ENCODE measurements around the gene HOXA6.
A peak's percentile ranks its signal among the peaks of the same experiment; 100 is the strongest.

HOXA6 gene

DNA sequence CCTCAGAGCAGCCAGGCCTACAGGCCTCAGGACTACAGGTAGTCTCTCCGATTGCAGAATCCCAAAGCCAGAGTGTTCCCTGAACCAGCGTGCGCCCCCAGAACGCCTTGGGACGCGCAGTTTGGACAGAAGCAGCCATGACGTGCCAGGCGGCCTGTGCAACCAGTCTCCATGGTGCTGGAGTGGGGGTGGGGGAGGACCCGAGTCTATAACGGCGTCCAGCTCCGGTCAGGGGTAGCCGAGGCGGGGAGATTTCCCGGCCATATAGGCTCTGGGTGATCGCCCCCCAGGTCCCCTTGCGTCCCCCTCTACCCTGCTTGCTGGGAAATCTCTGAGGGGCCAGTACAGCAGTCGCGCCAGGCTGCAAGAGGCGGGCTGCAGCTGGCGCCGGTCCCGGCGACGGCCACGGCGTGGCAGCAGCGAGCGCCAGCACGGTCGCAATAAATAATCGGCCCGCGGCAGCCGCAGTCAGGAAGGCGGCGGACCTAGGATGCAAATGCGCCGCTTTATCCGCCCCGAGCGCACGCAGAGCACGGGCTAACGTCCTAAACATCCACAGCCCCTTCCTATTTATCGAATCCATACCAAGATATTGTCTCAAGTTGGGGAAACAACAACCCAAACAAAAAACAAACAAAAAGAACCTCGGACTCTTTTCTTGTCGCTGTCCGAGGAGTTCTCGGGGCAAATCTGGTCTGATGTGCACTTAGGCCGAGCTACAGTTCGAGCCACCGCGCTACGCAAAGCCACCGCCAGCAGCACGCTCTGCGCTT is 3.2 kb upstream of the HOXA6 start:
- H3K9me3 ChIP-seq (ENCODE audit: control insufficient read depth in 5 of 5, low read length in 5 of 5) = no peaks in the 10 kb centered on the region
- peaks cover 0 to 4% (median 0%) of the 10 kb centered on the region in 5 donors for H3K36me3 ChIP-seq (ENCODE audit: control insufficient read depth in 5 of 5, insufficient read depth in 5 of 5, low read length in 5 of 5)
- H3K27me3 ChIP-seq (ENCODE audit: control insufficient read depth in 5 of 5, insufficient read depth in 4 of 5, low read length in 5 of 5) = peaks cover 0 to 23% (median 0%) of the 10 kb centered on the region in 5 donors
- H3K4me1 ChIP-seq (ENCODE audit: control insufficient read depth in 5 of 5, insufficient read depth in 5 of 5, low read length in 5 of 5) = peaks cover 13 to 95% (median 85%) of the 10 kb centered on the region in 5 donors
- H3K4me3 ChIP-seq (ENCODE audit: low read depth in 1 of 5, low read length in 5 of 5) = peak overlapping the region; percentile 77 to 95 (median 90)
- peak overlapping the region; percentile 26 to 95 (median 71) for H3K9ac ChIP-seq (ENCODE audit: low read length in 5 of 5)
- peak overlapping the region; percentile 95 for H3K27ac ChIP-seq (ENCODE audit: low read depth, low read length)

DNA sequence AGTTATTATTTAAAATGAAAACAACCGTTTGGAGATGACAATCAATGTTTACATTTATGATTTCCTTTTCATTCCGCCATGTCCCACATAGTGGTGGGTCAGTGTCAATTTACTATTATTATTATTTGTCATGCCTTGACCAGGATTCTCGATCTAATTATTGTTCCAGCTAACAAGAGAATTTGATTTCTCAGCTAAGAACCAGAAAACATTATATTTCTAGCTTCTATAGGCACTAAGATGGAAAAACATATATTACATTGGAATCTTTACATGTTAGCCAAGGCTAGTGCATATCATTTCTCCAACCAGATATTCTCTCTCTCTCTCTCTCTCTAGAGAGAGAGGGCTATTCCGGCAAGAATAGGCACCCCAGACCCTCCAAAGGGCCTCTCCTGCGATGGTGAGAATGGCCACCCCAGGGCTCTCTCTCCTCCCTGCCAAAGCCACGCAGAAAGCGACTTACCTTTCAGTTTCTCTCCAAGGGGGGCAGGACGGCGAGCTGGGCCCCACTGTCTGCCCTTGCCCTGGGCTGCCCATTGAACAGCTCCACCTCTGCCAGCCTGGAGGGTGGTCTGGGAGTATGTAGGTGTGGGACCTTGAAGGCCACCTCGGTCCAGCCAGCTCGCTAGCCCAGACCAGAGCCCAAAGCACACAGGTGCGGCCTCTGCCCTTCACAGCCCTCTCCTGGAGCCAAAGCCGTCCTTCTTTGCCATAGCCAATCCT is 2.4 kb upstream of the HOXA6 start:
- Histone ChIP-seq H3K9ac (ENCODE audit: low read length in 5 of 5) (peak overlapping the region; percentile 48 to 95 (median 71)), H3K9me3 (ENCODE audit: control insufficient read depth in 5 of 5, low read length in 5 of 5) (no peaks in the 10 kb centered on the region), H3K36me3 (ENCODE audit: control insufficient read depth in 5 of 5, insufficient read depth in 5 of 5, low read length in 5 of 5) (peaks cover 0 to 11% (median 7%) of the 10 kb centered on the region in 5 donors), H3K27ac (ENCODE audit: low read depth, low read length) (peak overlapping the region; percentile 95), H3K4me3 (ENCODE audit: low read depth in 1 of 5, low read length in 5 of 5) (peak overlapping the region; percentile 77 to 95 (median 90)), H3K27me3 (ENCODE audit: control insufficient read depth in 5 of 5, insufficient read depth in 4 of 5, low read length in 5 of 5) (peaks cover 0 to 18% (median 0%) of the 10 kb centered on the region in 5 donors), H3K4me1 (ENCODE audit: control insufficient read depth in 5 of 5, insufficient read depth in 5 of 5, low read length in 5 of 5) (peaks cover 13 to 95% (median 83%) of the 10 kb centered on the region in 5 donors)

DNA sequence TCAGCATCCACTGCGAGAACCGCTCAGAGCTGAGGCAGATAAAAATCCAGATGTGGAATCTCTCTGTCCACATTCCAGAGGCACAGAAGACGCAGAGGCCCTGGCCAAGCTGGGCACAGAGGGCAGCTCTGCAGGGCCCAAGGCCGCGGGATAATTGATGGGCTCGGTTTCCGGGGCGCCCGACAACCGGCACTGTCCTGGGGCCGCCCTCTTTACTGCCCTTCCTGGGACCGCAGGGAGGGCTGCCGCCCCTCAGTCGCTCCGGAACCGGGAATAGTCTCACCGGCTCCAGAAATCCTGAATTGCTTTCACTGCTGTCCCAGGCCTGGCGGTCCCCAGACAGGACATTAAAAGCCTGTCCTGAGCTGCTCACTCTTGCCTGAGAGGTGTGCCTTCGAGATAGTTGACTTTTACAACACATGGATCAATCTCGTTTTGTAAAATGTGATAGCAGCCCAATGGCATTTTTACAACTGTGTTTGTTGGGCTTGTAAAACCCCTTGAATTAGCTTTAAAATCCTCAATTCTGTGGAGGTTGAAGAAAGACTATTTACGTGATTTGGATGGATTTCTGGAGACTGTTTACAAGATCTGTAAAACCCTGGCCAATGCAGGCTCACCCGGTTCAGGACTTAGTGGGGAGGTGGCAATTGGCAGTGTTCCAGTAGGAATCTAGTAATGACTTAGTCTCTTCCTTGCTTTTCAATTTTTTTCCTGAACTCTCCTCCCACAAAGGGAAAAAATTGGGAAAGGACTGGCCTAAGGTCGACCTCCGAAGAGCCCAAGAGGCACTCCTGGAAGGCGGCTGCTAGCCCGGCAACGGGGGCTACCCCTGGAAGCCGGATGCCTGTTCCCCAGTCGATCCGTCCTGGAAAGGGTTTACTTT is 1.4 kb upstream of the HOXA6 start:
- Histone ChIP-seq H3K4me1 (ENCODE audit: control insufficient read depth in 5 of 5, insufficient read depth in 5 of 5, low read length in 5 of 5) (peaks cover 13 to 94% (median 89%) of the 10 kb centered on the region in 5 donors), H3K9ac (ENCODE audit: low read length in 5 of 5) (peak overlapping the region; percentile 43 to 78 (median 71)), H3K27ac (ENCODE audit: low read depth, low read length) (peak overlapping the region; percentile 95), H3K9me3 (ENCODE audit: control insufficient read depth in 5 of 5, low read length in 5 of 5) (no peaks in the 10 kb centered on the region), H3K36me3 (ENCODE audit: control insufficient read depth in 5 of 5, insufficient read depth in 5 of 5, low read length in 5 of 5) (peaks cover 0 to 19% (median 16%) of the 10 kb centered on the region in 5 donors), H3K27me3 (ENCODE audit: control insufficient read depth in 5 of 5, insufficient read depth in 4 of 5, low read length in 5 of 5) (peaks cover 0 to 18% (median 0%) of the 10 kb centered on the region in 5 donors), H3K4me3 (ENCODE audit: low read depth in 1 of 5, low read length in 5 of 5) (peak overlapping the region; percentile 63 to 92 (median 89))

DNA sequence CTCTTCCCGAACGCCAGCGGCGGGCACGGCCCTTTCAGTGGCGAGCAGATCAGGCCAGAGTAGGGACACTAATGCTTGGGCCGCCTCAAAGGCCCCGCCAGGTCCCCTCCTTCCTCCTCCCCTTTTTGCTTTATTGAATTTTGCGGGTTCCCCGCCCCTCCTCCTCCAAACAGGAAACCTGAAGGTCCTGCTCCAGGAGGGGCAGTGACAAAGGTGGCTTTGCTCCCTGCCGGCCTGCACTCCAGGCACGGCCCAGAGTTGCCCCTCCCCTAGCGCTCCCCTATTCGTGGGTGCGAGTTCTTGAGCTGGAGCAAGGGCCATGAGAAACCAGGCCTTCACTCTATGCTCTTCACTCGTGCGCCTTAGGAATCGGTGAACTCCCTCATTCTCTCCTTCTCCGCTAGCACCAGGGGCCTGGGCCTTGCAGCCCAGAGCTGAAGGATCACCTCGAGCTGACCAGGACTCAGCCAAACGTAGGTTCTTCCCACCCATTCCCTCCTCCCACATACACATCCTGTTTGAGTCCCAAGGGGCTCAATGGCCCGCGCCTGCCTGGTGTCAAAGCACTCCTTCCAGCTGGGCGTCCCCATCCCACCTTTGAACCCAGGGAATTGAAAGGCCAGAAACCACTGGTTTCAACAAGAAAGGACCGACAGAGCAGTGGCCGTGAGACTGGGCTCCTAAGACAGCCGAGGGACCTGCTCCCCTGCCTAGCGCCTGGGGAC is 619 bp upstream of the HOXA6 start:
- Histone ChIP-seq H3K9ac (ENCODE audit: low read length in 5 of 5) (peak overlapping the region; percentile 44 to 78 (median 58)), H3K36me3 (ENCODE audit: control insufficient read depth in 5 of 5, insufficient read depth in 5 of 5, low read length in 5 of 5) (peaks cover 0 to 22% (median 16%) of the 10 kb centered on the region in 5 donors), H3K4me1 (ENCODE audit: control insufficient read depth in 5 of 5, insufficient read depth in 5 of 5, low read length in 5 of 5) (peaks cover 13 to 91% (median 88%) of the 10 kb centered on the region in 5 donors), H3K27me3 (ENCODE audit: control insufficient read depth in 5 of 5, insufficient read depth in 4 of 5, low read length in 5 of 5) (peaks cover 0 to 13% (median 0%) of the 10 kb centered on the region in 5 donors), H3K9me3 (ENCODE audit: control insufficient read depth in 5 of 5, low read length in 5 of 5) (no peaks in the 10 kb centered on the region), H3K27ac (ENCODE audit: low read depth, low read length) (peak overlapping the region; percentile 95), H3K4me3 (ENCODE audit: low read depth in 1 of 5, low read length in 5 of 5) (peak overlapping the region; percentile 63 to 92 (median 89))

DNA sequence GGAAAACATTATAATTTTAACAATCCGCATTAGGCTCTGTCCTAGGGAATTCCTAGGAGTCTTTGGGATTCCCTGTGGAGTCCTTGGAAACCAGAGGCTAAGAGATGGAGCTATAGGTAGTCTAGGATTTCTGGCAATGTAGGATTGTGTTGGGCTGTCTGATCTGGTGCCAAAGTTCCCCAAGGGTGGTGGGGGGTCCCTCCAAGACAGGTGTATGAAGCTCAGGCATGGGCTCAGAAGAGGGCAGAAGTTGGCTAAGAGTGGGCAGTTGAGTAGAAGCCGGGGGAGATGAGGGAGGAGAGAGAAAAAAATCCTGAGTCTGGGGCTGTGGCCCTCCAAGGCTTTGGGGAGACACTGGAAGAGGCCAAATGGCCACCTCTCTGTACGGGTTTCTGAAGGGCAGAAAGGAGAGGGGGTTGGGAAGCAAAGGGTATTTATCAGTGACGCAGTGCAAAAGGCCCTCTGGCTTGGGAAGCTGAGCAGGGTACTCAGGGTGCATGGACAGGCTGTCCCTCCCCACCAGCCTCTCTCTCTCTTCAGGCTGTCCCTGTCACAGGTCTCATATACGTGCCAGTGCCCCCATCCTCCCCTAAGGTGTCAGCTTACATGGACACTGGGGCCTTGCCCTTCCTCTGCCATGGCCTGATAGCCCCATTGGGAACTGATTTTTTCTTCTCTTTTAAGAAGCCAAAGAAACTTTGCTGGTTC is 929 bp downstream of the HOXA6 start:
- H3K4me1 ChIP-seq (ENCODE audit: control insufficient read depth in 5 of 5, insufficient read depth in 5 of 5, low read length in 5 of 5) = peaks cover 11 to 91% (median 87%) of the 10 kb centered on the region in 5 donors
- peaks cover 0 to 22% (median 16%) of the 10 kb centered on the region in 5 donors for H3K36me3 ChIP-seq (ENCODE audit: control insufficient read depth in 5 of 5, insufficient read depth in 5 of 5, low read length in 5 of 5)
- H3K9me3 ChIP-seq (ENCODE audit: control insufficient read depth in 5 of 5, low read length in 5 of 5) = no peaks in the 10 kb centered on the region
- H3K27ac ChIP-seq (ENCODE audit: low read depth, low read length) = peak overlapping the region; percentile 95
- H3K27me3 ChIP-seq (ENCODE audit: control insufficient read depth in 5 of 5, insufficient read depth in 4 of 5, low read length in 5 of 5) = peaks cover 0 to 7% (median 0%) of the 10 kb centered on the region in 5 donors
- H3K4me3 ChIP-seq (ENCODE audit: low read depth in 1 of 5, low read length in 5 of 5) = peak overlapping the region; percentile 62 to 90 (median 65)
- peak overlapping the region in 4 of 5 donors; percentile 41 to 74 (median 61) for H3K9ac ChIP-seq (ENCODE audit: low read length in 5 of 5)

DNA sequence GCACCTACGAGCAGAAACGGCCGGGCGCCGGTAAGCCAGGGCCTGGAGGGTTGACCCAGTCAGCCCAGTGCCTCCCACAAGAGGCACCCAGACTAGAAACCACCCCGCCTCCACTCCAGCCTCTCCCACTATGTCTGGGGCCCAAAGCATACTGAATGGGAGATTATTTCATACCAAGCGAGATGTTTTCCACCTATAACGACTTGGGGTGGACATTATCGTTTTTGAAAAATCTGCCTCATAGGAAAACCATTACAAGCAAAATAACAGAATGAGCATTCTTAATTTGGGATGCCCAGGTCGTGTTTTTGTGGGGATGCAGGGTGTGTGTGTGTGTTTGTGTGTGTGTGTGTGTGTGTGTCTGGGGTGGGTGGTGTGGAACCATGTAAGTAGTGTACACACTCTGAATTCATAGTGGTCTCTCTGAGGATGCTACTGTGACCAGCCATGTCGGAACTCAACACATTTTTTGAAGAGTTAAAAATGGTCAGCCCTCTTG is 1.6 kb downstream of the HOXA6 start:
- peak overlapping the region; percentile 95 for H3K27ac ChIP-seq (ENCODE audit: low read depth, low read length)
- peaks cover 9 to 88% (median 87%) of the 10 kb centered on the region in 5 donors for H3K4me1 ChIP-seq (ENCODE audit: control insufficient read depth in 5 of 5, insufficient read depth in 5 of 5, low read length in 5 of 5)
- H3K9me3 ChIP-seq (ENCODE audit: control insufficient read depth in 5 of 5, low read length in 5 of 5) = no peaks in the 10 kb centered on the region
- peak overlapping the region in 2 of 5 donors; percentile 36 to 37 for H3K4me3 ChIP-seq (ENCODE audit: low read depth in 1 of 5, low read length in 5 of 5)
- peaks cover 4 to 25% (median 16%) of the 10 kb centered on the region in 5 donors for H3K36me3 ChIP-seq (ENCODE audit: control insufficient read depth in 5 of 5, insufficient read depth in 5 of 5, low read length in 5 of 5)
- peak overlapping the region in 1 of 5 donors; percentile 8 for H3K9ac ChIP-seq (ENCODE audit: low read length in 5 of 5)
- H3K27me3 ChIP-seq (ENCODE audit: control insufficient read depth in 5 of 5, insufficient read depth in 4 of 5, low read length in 5 of 5) = peaks cover 0 to 4% (median 0%) of the 10 kb centered on the region in 5 donors

DNA sequence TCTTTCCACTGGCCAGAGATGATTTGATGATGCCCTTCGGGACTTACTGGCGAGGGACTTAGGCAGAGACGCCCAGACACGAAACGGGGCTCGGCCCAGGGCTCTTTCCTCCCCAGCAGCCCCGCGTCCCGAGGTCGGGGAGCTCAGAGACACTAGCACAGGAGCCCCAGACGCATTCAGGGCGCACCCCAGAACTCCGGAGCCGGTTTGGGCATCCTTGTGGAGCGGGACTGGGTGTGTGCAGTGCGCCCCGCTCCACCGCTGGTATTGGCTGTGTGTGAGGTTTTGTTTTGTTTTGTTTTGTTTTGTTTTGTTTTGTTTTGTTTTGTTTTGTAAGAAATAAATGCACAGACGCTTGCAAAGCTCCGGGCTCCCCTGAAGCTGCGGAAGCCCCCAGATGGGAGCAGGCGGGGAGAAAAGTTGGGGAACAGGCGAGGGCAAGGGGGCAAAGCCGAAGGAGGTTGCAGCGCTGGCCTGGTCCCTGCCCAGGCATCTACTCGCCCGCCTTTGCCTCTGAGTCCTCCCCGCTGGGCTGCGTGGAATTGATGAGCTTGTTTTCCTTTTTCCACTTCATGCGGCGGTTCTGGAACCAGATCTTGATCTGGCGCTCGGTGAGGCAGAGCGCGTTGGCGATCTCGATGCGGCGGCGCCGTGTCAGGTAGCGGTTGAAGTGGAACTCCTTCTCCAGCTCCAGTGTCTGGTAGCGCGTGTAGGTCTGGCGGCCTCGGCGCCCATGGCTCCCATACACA is 2.2 kb downstream of the HOXA6 start:
- H3K4me3 ChIP-seq (ENCODE audit: low read depth in 1 of 5, low read length in 5 of 5) = peak overlapping the region in 3 of 5 donors; percentile 24 to 37 (median 36)
- peaks cover 9 to 89% (median 86%) of the 10 kb centered on the region in 5 donors for H3K4me1 ChIP-seq (ENCODE audit: control insufficient read depth in 5 of 5, insufficient read depth in 5 of 5, low read length in 5 of 5)
- H3K9ac ChIP-seq (ENCODE audit: low read length in 5 of 5) = peak overlapping the region in 2 of 5 donors; percentile 10 to 35
- peaks cover 4 to 25% (median 16%) of the 10 kb centered on the region in 5 donors for H3K36me3 ChIP-seq (ENCODE audit: control insufficient read depth in 5 of 5, insufficient read depth in 5 of 5, low read length in 5 of 5)
- peak overlapping the region; percentile 95 for H3K27ac ChIP-seq (ENCODE audit: low read depth, low read length)
- peaks cover 0 to 4% (median 0%) of the 10 kb centered on the region in 5 donors for H3K27me3 ChIP-seq (ENCODE audit: control insufficient read depth in 5 of 5, insufficient read depth in 4 of 5, low read length in 5 of 5)
- no peaks in the 10 kb centered on the region for H3K9me3 ChIP-seq (ENCODE audit: control insufficient read depth in 5 of 5, low read length in 5 of 5)

DNA sequence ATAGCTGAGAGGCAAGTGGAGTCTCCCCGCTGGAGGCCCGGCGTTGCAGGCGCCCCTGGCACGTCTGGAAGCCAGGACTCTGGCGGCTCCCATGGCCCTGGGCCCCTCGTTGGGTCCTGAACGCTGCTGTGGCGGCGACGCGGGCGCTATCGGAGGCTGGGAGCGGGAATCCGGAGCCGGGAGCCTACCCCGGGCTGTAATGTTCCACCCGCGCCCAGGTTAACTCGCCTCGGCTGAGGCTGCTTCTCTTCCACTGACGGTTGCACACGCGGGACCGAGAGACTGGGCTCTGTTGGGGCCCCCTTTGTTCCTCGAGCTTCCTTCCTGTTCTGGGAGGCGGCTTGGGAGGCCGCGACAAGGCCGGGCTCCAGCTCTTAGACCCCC is 2.8 kb downstream of the HOXA6 start:
- Histone ChIP-seq H3K4me1 (ENCODE audit: control insufficient read depth in 5 of 5, insufficient read depth in 5 of 5, low read length in 5 of 5) (peaks cover 11 to 89% (median 86%) of the 10 kb centered on the region in 5 donors), H3K9me3 (ENCODE audit: control insufficient read depth in 5 of 5, low read length in 5 of 5) (no peaks in the 10 kb centered on the region), H3K36me3 (ENCODE audit: control insufficient read depth in 5 of 5, insufficient read depth in 5 of 5, low read length in 5 of 5) (peaks cover 4 to 25% (median 16%) of the 10 kb centered on the region in 5 donors), H3K4me3 (ENCODE audit: low read depth in 1 of 5, low read length in 5 of 5) (peak overlapping the region in 2 of 5 donors; percentile 24 to 37), H3K9ac (ENCODE audit: low read length in 5 of 5) (peak overlapping the region in 2 of 5 donors; percentile 10 to 35), H3K27ac (ENCODE audit: low read depth, low read length) (peak overlapping the region; percentile 95), H3K27me3 (ENCODE audit: control insufficient read depth in 5 of 5, insufficient read depth in 4 of 5, low read length in 5 of 5) (peaks cover 0 to 4% (median 0%) of the 10 kb centered on the region in 5 donors)
